Central memory CD8-positive, alpha-beta T cell (primary cell): ENCODE measurements around the gene GPC5.
"Not testable (repeated sequence)": the region's sequence is repeated elsewhere in the genome, so short reads cannot be mapped to it uniquely, and the experiment has no call there.

Experiments used
- ATAC-seq: fragments of 150-1000 bp; cut with Tn5 transposase; replicated peaks from 2 replicates; pipeline ENCODE4 v1.10.0; 2022; ENCODE audit warnings: mild to moderate bottlenecking, moderate FRiP score, moderate number of reproducible peaks; ENCODE audit not compliant: poor library complexity, severe bottlenecking; ENCODE audit errors: extremely low read depth
- DNase-seq, 2 donors: peaks; one replicate each; pipeline ENCODE4 v3.0.0; 2021; ENCODE audit warnings: low spot score in 2 of 2
- H3K27ac Mint-ChIP-seq: one replicate; pipeline ENCODE4 v1.8.0; 2022; ENCODE audit warnings: low read depth, mild to moderate bottlenecking, moderate library complexity, mixed read lengths
- H3K27me3 Mint-ChIP-seq: one replicate; pipeline ENCODE4 v1.8.0; 2022; ENCODE audit warnings: mixed read lengths
- H3K36me3 Mint-ChIP-seq: one replicate; pipeline ENCODE4 v1.8.0; 2022; ENCODE audit warnings: mild to moderate bottlenecking, moderate library complexity, mixed read lengths; ENCODE audit not compliant: insufficient read depth
- H3K4me1 Mint-ChIP-seq: one replicate; pipeline ENCODE4 v1.8.0; 2022; ENCODE audit warnings: mixed read lengths
- H3K4me3 Mint-ChIP-seq: one replicate; pipeline ENCODE4 v1.8.0; 2022; ENCODE audit warnings: mild to moderate bottlenecking, moderate library complexity, mixed read lengths
- H3K9me3 Mint-ChIP-seq: one replicate; pipeline ENCODE4 v1.8.0; 2022; ENCODE audit warnings: mixed read lengths

The GPC5 gene

GRCh38 chr13:91776611-91777193 is 378.3 kb downstream of the GPC5 start:
- DNase-seq (no peak), ATAC-seq (no peak)
- H3K36me3 Mint-ChIP-seq = no peaks in the 10 kb centered on the region
- peaks cover 6% of the 10 kb centered on the region for H3K9me3 Mint-ChIP-seq
- H3K4me3 Mint-ChIP-seq = no peak overlapping the region
- H3K4me1 Mint-ChIP-seq = no peaks in the 10 kb centered on the region
- H3K27ac Mint-ChIP-seq = no peak overlapping the region
- H3K27me3 Mint-ChIP-seq = no peaks in the 10 kb centered on the region

GRCh38 chr13:91778123-91778522 is 379.7 kb downstream of the GPC5 start:
- H3K27ac Mint-ChIP-seq = no peak overlapping the region
- no peaks in the 10 kb centered on the region for H3K36me3 Mint-ChIP-seq
- DNase-seq (no peak), ATAC-seq (no peak)
- no peaks in the 10 kb centered on the region for H3K27me3 Mint-ChIP-seq
- H3K9me3 Mint-ChIP-seq = peaks cover 6% of the 10 kb centered on the region
- no peaks in the 10 kb centered on the region for H3K4me1 Mint-ChIP-seq
- H3K4me3 Mint-ChIP-seq = no peak overlapping the region

GRCh38 chr13:91781982-91782691 is 383.7 kb downstream of the GPC5 start:
- H3K4me3 Mint-ChIP-seq, H3K36me3 Mint-ChIP-seq, DNase-seq, H3K27me3 Mint-ChIP-seq, H3K4me1 Mint-ChIP-seq, H3K27ac Mint-ChIP-seq, ATAC-seq: not testable (repeated sequence)
- H3K9me3 Mint-ChIP-seq = peaks cover 15% of the 10 kb centered on the region

GRCh38 chr13:91785431-91786119 is 387.2 kb downstream of the GPC5 start:
- no peak for DNase-seq
- H3K27me3 Mint-ChIP-seq = no peaks in the 10 kb centered on the region
- no peaks in the 10 kb centered on the region for H3K36me3 Mint-ChIP-seq
- H3K27ac Mint-ChIP-seq = no peak overlapping the region
- peaks cover 15% of the 10 kb centered on the region for H3K9me3 Mint-ChIP-seq
- H3K4me3 Mint-ChIP-seq = no peak overlapping the region
- H3K4me1 Mint-ChIP-seq = no peaks in the 10 kb centered on the region
- ATAC-seq = no peak

GRCh38 chr13:91792054-91792453 is 393.6 kb downstream of the GPC5 start:
- H3K36me3 Mint-ChIP-seq = no peaks in the 10 kb centered on the region
- H3K9me3 Mint-ChIP-seq = no peaks in the 10 kb centered on the region
- H3K27ac Mint-ChIP-seq = no peak overlapping the region
- no peaks in the 10 kb centered on the region for H3K27me3 Mint-ChIP-seq
- no peak for DNase-seq
- no peak overlapping the region for H3K4me3 Mint-ChIP-seq
- no peaks in the 10 kb centered on the region for H3K4me1 Mint-ChIP-seq
- no peak for ATAC-seq

- DNase-seq (no peak), ATAC-seq (no peak)
- Mint-ChIP-seq H3K4me1 (no peaks in the 10 kb centered on the region), H3K9me3 (peaks cover 7% of the 10 kb centered on the region), H3K27me3 (no peaks in the 10 kb centered on the region), H3K36me3 (no peaks in the 10 kb centered on the region), H3K27ac (no peak overlapping the region), H3K4me3 (no peak overlapping the region)
These were observed 399.1 kb downstream of the GPC5 start for GRCh38 chr13:91797567-91797966.

- not testable (repeated sequence) for H3K9me3 Mint-ChIP-seq, DNase-seq, H3K27me3 Mint-ChIP-seq, H3K4me1 Mint-ChIP-seq, ATAC-seq, H3K4me3 Mint-ChIP-seq, H3K27ac Mint-ChIP-seq, H3K36me3 Mint-ChIP-seq
These were observed 399.9 kb downstream of the GPC5 start for GRCh38 chr13:91798338-91798737.

- DNase-seq, ATAC-seq, H3K36me3 Mint-ChIP-seq, H3K27me3 Mint-ChIP-seq, H3K4me1 Mint-ChIP-seq, H3K27ac Mint-ChIP-seq, H3K4me3 Mint-ChIP-seq: not testable (repeated sequence)
- H3K9me3 Mint-ChIP-seq = peaks cover 21% of the 10 kb centered on the region
These were observed 403.4 kb downstream of the GPC5 start for GRCh38 chr13:91801772-91802171.

GRCh38 chr13:91802957-91803356 is 404.5 kb downstream of the GPC5 start:
- Mint-ChIP-seq H3K4me1 (no peaks in the 10 kb centered on the region), H3K36me3 (no peaks in the 10 kb centered on the region), H3K27ac (no peak overlapping the region), H3K4me3 (no peak overlapping the region), H3K9me3 (peaks cover 21% of the 10 kb centered on the region), H3K27me3 (no peaks in the 10 kb centered on the region)
- ATAC-seq (no peak), DNase-seq (no peak)

GRCh38 chr13:91804724-91805123 is 406.3 kb downstream of the GPC5 start:
- H3K36me3 Mint-ChIP-seq = no peaks in the 10 kb centered on the region
- no peaks in the 10 kb centered on the region for H3K4me1 Mint-ChIP-seq
- no peak overlapping the region for H3K4me3 Mint-ChIP-seq
- no peak for ATAC-seq
- no peaks in the 10 kb centered on the region for H3K27me3 Mint-ChIP-seq
- H3K27ac Mint-ChIP-seq = no peak overlapping the region
- DNase-seq = no peak
- H3K9me3 Mint-ChIP-seq = peaks cover 14% of the 10 kb centered on the region

GRCh38 chr13:91805605-91806004 is 407.2 kb downstream of the GPC5 start:
- DNase-seq (no peak), ATAC-seq (no peak)
- Mint-ChIP-seq H3K27me3 (no peaks in the 10 kb centered on the region), H3K27ac (no peak overlapping the region), H3K4me3 (no peak overlapping the region), H3K9me3 (peaks cover 14% of the 10 kb centered on the region), H3K36me3 (no peaks in the 10 kb centered on the region), H3K4me1 (no peaks in the 10 kb centered on the region)

GRCh38 chr13:91809161-91809560 is 410.7 kb downstream of the GPC5 start:
- H3K27ac Mint-ChIP-seq = no peak overlapping the region
- no peaks in the 10 kb centered on the region for H3K27me3 Mint-ChIP-seq
- no peak overlapping the region for H3K4me3 Mint-ChIP-seq
- peaks cover 7% of the 10 kb centered on the region for H3K9me3 Mint-ChIP-seq
- DNase-seq (no peak), ATAC-seq (no peak)
- no peaks in the 10 kb centered on the region for H3K4me1 Mint-ChIP-seq
- peaks cover 3% of the 10 kb centered on the region for H3K36me3 Mint-ChIP-seq

- ATAC-seq = no peak
- H3K36me3 Mint-ChIP-seq = peaks cover 3% of the 10 kb centered on the region
- no peak overlapping the region for H3K4me3 Mint-ChIP-seq
- no peak for DNase-seq
- no peaks in the 10 kb centered on the region for H3K27me3 Mint-ChIP-seq
- H3K9me3 Mint-ChIP-seq = no peaks in the 10 kb centered on the region
- no peaks in the 10 kb centered on the region for H3K4me1 Mint-ChIP-seq
- H3K27ac Mint-ChIP-seq = no peak overlapping the region
These were observed 414.8 kb downstream of the GPC5 start for GRCh38 chr13:91813253-91813652.
